Fibroblast of peridontal ligament (primary cell): ENCODE data around the gene GLP1R.

Experiments used
- DNase-seq: peaks from one replicate; pipeline ENCODE4 v3.0.0-alpha.2; 2010; ENCODE audit errors: extremely low read depth

GLP1R gene

DNA sequence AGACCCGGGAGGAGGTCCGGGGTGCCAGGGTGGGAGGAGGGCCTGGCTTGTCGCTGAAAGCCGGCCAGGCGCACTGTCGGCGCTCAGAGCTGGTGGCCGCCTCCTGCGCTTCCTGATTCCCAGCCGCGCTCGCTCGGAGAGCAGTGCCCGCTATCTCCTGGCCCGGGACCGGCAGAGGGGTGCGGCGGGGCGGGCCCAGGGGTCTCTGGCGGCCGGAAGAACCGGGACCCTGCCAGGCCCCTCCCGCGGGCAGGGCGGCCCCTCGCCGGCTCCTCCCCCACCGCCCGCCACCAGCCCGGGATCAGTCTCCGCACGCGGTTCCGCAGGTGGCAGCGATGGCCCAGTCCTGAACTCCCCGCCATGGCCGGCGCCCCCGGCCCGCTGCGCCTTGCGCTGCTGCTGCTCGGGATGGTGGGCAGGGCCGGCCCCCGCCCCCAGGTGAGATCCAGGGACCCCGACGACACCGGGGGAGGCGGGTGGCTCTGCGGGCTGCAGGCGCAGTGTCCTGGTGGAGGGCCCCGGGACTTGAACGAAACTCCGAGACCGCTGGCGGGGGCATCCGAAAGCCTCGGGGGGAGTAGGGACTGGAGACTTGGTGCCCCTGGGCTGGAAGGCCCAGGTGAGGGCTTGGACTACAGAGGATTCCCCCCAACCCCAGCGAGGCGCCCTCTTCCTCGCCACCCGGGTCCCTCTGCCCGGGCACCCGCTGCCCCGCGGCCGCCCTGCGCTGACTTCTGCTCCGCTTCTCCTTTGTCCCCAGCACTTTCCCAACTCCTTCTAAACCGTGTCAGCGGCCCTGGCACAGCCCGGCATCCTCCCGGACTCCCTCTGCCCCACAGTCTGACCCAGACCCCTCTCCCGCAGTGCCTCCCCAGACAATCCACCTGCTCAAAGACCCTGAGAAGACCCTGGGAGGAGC lies at the start of gene GLP1R:
GLP1R (plus strand) TSS at position 301 of the 919 bp plus-strand sequence; CDS start at position 361, 60 bp downstream.
- no peak for DNase-seq

GRCh38 chr6:39003072-39003471 lies 45.5 kb upstream of the GLP1R start:
- DNase-seq = no peak

- DNase-seq = no peak
Measured at GRCh38 chr6:39003492-39003891, 45.1 kb upstream of the GLP1R start.

DNA sequence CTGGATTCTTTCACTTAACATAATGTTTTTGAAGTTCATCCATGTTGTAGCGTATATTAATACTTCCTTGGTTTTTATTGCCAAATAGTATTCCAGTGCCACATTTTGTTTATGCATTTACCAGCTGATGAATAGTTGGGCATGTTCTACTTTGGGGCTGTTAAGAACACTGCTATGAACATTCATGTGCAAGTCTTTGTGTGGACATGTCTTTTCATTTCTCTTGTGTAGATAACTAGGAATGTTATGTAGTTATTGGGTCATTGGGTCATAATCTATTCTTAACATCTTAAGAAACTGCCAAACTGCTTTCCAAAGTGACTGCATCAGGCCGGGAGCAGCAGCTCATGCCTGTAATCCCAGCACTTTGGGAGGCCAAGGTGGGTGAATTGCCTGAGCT lies 43.8 kb upstream of the GLP1R start:
- DNase-seq = no peak

DNA sequence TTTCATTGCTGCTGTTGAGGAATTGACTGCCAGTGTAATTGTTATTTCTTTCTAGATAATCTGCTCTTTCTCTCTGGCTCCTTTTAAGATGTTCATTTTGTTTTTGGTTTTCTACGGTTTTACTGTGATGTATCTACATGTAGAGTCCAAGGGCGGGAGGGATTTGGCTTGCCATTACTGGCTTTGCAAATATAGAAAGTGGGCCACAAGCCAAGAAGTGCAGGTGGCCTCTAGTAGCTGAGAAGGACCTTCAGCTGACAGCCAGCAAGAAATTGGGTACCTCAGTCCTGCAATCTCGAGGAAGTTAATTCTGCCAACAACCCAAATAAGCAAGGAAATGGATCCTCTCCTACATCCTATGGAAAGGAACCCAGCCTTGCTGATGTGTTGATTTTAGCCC lies 42.8 kb upstream of the GLP1R start:
- DNase-seq = no peak

DNA sequence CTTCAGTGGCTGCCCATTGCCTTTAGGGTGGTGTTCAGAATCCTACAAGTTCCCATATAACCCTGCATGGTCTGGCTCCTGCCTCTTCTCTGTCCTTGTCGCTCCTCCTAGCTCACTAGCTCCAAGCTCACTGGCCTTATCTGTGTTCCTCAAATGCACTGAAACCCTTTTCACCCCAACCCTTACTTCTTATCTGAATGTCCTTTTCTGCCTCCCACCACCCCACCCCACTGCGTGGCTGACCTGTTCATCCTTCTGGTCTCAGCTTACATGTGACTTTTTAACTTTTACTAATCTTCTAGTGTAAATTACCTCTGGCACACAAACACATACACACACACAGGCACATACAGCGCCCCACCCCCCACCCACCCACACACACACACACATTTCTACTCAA lies 41.0 kb upstream of the GLP1R start:
- no peak for DNase-seq

DNA sequence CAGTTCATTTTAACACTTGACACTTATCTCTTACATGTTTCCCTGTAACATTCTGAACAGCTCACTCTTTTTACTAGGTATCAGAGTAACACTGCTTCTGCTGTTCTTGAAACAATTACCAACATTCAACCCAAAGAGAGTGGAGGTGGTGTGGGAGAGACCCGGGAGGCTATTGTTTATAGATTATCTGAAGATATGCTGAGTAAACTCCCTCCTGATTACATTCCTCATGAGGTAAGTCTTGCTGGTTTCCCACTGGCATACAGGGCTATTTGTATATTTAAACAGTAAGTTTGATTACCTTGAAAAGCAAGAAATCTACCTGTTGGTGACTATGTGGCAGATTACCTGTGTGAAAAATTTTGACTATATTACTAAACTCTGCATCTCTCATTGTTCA lies 39.8 kb upstream of the GLP1R start:
- no peak for DNase-seq

DNA sequence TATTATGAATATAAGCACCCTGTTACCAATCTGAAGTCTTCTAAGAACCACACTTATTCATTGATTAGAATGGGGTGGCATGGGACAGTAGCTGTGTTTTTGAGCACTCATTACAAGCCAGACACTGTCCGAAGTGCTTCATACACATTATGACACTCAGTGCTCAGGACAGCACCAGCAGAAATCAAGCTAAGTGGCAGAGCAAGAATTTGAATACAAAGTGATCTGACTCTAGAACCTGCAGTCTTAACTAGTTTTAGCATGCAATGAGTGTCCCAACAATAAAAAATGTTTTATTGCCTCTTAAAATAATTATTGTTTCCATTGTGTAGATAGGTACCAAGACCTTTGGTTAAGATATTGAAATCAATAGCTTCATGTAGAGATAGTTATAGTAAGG lies 39.1 kb upstream of the GLP1R start:
- DNase-seq = no peak

GRCh38 chr6:39016839-39017546 lies 31.6 kb upstream of the GLP1R start:
- DNase-seq = no peak

- no peak for DNase-seq
Measured at GRCh38 chr6:39017547-39017880, 31.1 kb upstream of the GLP1R start.

DNA sequence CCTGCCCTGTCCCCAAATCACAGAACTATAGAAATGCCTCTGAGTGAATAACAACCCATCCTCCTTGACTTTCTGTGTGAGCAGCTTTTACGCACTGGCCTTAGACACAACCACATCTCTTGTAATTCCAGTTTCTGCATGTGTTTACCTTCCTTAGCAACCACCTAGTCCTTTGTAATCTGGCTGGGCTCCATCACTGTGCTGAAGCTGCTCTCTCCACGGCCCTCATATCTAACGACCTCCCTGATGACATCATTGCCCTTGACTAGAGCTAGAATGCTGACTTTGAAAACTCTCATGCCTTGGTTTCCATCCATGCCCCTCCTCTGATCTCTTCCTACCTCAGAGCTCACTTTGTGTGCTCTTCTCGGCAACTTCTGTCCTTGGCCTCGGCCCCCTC lies 30.5 kb upstream of the GLP1R start:
- no peak for DNase-seq

GRCh38 chr6:39020136-39020535 lies 28.4 kb upstream of the GLP1R start:
- DNase-seq = no peak

GRCh38 chr6:39021041-39021440 lies 27.5 kb upstream of the GLP1R start:
- DNase-seq = no peak

GRCh38 chr6:39021779-39022178 lies 26.8 kb upstream of the GLP1R start:
- no peak for DNase-seq

GRCh38 chr6:39026175-39026574 lies 22.4 kb upstream of the GLP1R start:
- DNase-seq = no peak

GRCh38 chr6:39029156-39030011 lies 19.2 kb upstream of the GLP1R start:
- DNase-seq = no peak

GRCh38 chr6:39035681-39036080 lies 12.9 kb upstream of the GLP1R start:
- DNase-seq = no peak

- no peak for DNase-seq
Measured at GRCh38 chr6:39037082-39037508, 11.5 kb upstream of the GLP1R start.

- no peak for DNase-seq
Measured at GRCh38 chr6:39037707-39038106, 10.9 kb upstream of the GLP1R start.

DNA sequence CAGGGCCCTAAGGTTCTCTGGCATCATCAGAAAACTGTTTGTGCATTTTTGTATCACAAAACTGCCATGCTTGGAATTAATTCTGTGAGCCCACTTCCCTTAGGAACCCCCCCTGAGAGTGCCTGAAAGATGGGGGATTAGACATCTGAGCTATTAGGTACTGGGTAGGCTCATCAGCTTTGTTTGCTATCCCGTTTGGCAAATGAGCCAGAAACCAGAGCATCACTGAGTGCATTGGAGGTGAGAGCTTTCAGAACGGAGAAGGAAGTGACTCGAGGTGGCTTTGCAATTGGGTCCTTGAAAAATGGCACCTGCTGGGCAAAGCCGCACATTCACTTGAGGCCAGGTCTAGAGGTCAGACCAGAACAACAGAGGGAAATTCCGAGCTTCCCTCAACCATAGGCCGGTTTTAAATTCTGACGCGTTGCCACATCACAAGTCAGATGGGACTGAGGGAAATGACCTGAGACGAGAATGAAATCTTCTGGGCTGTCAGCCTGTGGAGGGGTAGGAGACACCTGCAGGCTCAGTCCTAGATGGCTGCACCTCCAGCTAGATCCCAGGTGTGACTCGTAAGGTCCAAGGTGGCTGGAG lies 8.4 kb upstream of the GLP1R start:
- DNase-seq = no peak

GRCh38 chr6:39041072-39041471 lies 7.5 kb upstream of the GLP1R start:
- no peak for DNase-seq

GRCh38 chr6:39043776-39044175 lies 4.8 kb upstream of the GLP1R start:
- no peak for DNase-seq
